ENCODE data around the gene INCENP. TPM values are rescaled to one million over a fixed set of nuclear protein-coding genes. Genes with fewer than 3 reads are reported as not detected.

Gene INCENP
- total and polyA plus RNA-seq, 2 of the 13 experiments (the other 11 are each of a cell fraction or from before 2014, with no cell fraction given), result 14.1 to 37.3 TPM

DNA sequence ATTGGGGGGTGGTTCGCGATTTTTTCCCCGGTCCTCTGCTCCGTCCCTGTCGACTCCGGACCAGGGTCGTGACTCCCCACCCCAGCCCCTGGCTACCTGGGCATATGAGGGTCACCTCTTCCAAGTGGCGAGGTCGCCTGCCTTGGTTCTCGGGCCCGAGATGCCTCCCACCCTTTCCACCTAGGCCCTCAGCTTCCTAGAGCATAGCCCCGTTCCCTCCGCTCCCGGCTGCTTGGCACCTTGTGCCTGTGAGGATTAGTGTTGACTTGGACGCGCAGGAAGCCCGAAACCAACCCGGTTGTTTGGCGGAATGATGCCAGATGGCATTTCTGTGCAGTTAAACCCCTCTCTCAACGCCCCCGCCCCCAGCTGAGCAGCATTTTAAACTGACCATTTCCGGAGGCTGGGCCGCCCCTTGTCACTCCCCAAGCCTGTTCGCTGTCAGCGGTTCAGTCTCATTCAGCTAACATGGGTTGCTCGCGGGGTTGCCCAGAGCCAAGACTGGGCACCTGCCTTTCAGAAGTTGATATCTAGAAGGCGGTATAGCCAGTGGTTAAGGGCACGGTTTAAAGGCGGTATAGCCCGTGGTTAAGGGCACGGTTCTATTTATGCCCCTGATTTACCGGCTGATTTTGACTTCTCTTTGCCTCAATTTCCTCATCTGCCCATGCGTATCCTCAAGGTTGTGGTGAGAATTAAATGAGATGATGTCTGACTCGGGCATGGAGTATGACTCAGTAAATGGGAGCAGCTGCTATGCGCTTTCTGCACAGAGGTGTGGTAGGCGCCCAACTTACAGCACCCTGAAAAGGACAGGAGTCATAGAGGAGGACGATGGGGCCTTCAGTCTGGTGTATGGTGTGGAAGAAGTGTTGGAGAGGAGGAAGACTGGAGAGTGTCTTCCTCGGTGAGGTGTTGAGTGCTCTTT lies 639 bp downstream of the INCENP start (continued):
- TF ChIP-seq, protein P1, sequence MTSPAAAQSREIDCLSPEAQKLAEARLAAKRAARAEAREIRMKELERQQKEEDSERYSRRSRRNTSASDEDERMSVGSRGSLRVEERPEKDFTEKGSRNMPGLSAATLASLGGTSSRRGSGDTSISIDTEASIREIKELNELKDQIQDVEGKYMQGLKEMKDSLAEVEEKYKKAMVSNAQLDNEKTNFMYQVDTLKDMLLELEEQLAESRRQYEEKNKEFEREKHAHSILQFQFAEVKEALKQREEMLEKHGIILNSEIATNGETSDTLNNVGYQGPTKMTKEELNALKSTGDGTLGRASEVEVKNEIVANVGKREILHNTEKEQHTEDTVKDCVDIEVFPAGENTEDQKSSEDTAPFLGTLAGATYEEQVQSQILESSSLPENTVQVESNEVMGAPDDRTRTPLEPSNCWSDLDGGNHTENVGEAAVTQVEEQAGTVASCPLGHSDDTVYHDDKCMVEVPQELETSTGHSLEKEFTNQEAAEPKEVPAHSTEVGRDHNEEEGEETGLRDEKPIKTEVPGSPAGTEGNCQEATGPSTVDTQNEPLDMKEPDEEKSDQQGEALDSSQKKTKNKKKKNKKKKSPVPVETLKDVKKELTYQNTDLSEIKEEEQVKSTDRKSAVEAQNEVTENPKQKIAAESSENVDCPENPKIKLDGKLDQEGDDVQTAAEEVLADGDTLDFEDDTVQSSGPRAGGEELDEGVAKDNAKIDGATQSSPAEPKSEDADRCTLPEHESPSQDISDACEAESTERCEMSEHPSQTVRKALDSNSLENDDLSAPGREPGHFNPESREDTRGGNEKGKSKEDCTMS (CRISPR knock-in tag; conservative IDR thresholded peaks at IDR 0.05), result no peak
- TF ChIP-seq ZSCAN12 (CRISPR knock-in tag; IDR thresholded peaks at IDR 0.05) (no peak), SRY (CRISPR knock-in tag; IDR thresholded peaks at IDR 0.05) (0 out of 2 replicates have a peak, but pooled peaks have one; percentile 47), ERF (CRISPR knock-in tag; IDR thresholded peaks at IDR 0.05) (0 out of 2 replicates have a peak, but pooled peaks have one; percentile 28), TOPORS (CRISPR knock-in tag; IDR thresholded peaks at IDR 0.05) (0 out of 2 replicates have a peak, but pooled peaks have one; percentile 25), NCOA2 (CRISPR knock-in tag; IDR thresholded peaks at IDR 0.05) (no peak), ZNF225 (CRISPR knock-in tag; IDR thresholded peaks at IDR 0.05) (peak; percentile 65; the same call in 1 of the 2 replicates), JUND (CRISPR knock-in tag; IDR thresholded peaks at IDR 0.05) (no peak), HDAC6 (IDR thresholded peaks at IDR 0.05; ENCODE audit: low read depth, low read length) (no peak), PAF1 (CRISPR knock-in tag; IDR thresholded peaks at IDR 0.05) (no peak), SRSF4 (IDR thresholded peaks at IDR 0.05; ENCODE audit: low read depth, low read length, poor library complexity, severe bottlenecking) (no peak), ZNF761 (CRISPR knock-in tag; conservative IDR thresholded peaks at IDR 0.05) (0 out of 2 replicates have a peak, but pooled peaks have one; percentile 22), JARID2 (CRISPR knock-in tag; IDR thresholded peaks at IDR 0.05; ENCODE audit: insufficient replicate concordance) (no peak), ZNF878 (CRISPR knock-in tag; IDR thresholded peaks at IDR 0.05) (0 out of 2 replicates have a peak, but pooled peaks have one; percentile 36)
- TF ChIP-seq, protein P2, sequence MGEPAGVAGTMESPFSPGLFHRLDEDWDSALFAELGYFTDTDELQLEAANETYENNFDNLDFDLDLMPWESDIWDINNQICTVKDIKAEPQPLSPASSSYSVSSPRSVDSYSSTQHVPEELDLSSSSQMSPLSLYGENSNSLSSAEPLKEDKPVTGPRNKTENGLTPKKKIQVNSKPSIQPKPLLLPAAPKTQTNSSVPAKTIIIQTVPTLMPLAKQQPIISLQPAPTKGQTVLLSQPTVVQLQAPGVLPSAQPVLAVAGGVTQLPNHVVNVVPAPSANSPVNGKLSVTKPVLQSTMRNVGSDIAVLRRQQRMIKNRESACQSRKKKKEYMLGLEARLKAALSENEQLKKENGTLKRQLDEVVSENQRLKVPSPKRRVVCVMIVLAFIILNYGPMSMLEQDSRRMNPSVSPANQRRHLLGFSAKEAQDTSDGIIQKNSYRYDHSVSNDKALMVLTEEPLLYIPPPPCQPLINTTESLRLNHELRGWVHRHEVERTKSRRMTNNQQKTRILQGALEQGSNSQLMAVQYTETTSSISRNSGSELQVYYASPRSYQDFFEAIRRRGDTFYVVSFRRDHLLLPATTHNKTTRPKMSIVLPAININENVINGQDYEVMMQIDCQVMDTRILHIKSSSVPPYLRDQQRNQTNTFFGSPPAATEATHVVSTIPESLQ (CRISPR knock-in tag; conservative IDR thresholded peaks at IDR 0.05), result no peak
- TF ChIP-seq, protein P3, sequence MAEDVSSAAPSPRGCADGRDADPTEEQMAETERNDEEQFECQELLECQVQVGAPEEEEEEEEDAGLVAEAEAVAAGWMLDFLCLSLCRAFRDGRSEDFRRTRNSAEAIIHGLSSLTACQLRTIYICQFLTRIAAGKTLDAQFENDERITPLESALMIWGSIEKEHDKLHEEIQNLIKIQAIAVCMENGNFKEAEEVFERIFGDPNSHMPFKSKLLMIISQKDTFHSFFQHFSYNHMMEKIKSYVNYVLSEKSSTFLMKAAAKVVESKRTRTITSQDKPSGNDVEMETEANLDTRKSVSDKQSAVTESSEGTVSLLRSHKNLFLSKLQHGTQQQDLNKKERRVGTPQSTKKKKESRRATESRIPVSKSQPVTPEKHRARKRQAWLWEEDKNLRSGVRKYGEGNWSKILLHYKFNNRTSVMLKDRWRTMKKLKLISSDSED (CRISPR knock-in tag; IDR thresholded peaks at IDR 0.05), result 0 out of 2 replicates have a peak, but pooled peaks have one; percentile 55
- TF ChIP-seq, protein P4, sequence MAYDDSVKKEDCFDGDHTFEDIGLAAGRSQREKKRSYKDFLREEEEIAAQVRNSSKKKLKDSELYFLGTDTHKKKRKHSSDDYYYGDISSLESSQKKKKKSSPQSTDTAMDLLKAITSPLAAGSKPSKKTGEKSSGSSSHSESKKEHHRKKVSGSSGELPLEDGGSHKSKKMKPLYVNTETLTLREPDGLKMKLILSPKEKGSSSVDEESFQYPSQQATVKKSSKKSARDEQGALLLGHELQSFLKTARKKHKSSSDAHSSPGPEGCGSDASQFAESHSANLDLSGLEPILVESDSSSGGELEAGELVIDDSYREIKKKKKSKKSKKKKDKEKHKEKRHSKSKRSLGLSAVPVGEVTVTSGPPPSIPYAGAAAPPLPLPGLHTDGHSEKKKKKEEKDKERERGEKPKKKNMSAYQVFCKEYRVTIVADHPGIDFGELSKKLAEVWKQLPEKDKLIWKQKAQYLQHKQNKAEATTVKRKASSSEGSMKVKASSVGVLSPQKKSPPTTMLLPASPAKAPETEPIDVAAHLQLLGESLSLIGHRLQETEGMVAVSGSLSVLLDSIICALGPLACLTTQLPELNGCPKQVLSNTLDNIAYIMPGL (CRISPR knock-in tag; IDR thresholded peaks at IDR 0.05; ENCODE audit: borderline replicate concordance in 1 of 2, low read depth in 1 of 2), result peak in 1 of 2 experiments; percentile 35; a peak in 1 of 4 replicates
- TF ChIP-seq, protein P5, sequence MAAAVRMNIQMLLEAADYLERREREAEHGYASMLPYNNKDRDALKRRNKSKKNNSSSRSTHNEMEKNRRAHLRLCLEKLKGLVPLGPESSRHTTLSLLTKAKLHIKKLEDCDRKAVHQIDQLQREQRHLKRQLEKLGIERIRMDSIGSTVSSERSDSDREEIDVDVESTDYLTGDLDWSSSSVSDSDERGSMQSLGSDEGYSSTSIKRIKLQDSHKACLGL (CRISPR knock-in tag; IDR thresholded peaks at IDR 0.05), result no peak

Data from HepG2 (cell line).